Activated naive CD4-positive, alpha-beta T cell treated with Interleukin-2 at 50 U/mL for 16 hours (primary cell): ENCODE measurements around the gene CPSF4L.
"Not testable (repeated sequence)": the region's sequence is repeated elsewhere in the genome, so short reads cannot be mapped to it uniquely, and the experiment has no call there.

Source experiments
- DNase-seq: peaks from one replicate; pipeline ENCODE4 v3.0.0-alpha.2; 2020

CPSF4L gene, protein sequence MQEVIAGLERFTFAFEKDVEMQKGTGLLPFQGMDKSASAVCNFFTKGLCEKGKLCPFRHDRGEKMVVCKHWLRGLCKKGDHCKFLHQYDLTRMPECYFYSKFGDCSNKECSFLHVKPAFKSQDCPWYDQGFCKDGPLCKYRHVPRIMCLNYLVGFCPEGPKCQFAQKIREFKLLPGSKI

DNA sequence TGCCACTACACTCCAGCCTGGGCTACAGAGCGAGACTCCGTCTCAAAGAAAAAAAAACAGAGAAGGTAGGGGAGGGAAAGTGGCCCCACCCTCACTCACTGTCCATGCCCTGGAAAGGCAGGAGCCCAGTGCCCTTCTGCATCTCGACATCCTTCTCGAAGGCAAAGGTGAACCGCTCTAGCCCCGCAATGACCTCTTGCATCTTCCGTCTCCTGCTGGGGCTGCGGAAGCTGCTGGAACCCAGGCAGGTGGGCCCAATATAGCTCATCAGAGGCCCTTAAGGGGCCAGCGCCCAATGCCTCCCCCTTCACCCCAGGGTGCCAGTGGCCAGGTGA is at the start of gene CPSF4L:
Gene CPSF4L (minus strand): TSS at position 264 of the 335 bp plus-strand sequence. CDS start 62 bp downstream, at position 202.
- no peak for DNase-seq

DNA sequence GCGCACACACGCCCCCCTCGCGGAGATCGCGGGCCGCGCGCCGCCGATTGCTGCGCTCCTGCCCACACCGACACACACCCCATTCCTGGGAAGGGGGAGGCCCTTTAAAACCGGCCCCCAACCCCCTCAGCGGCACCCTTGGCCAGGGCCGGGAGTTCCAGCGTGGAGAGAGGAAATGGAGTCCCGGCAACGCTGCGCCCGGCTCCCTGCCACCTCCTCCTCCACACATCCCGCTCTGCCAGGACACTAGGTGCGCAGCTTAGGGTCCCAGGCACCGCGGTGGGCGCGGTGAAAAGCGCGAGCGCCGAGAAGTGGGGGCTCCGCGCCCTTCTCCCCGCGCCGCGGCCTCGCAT is 49.7 kb upstream of the CPSF4L start:
- DNase-seq: no peak

DNA sequence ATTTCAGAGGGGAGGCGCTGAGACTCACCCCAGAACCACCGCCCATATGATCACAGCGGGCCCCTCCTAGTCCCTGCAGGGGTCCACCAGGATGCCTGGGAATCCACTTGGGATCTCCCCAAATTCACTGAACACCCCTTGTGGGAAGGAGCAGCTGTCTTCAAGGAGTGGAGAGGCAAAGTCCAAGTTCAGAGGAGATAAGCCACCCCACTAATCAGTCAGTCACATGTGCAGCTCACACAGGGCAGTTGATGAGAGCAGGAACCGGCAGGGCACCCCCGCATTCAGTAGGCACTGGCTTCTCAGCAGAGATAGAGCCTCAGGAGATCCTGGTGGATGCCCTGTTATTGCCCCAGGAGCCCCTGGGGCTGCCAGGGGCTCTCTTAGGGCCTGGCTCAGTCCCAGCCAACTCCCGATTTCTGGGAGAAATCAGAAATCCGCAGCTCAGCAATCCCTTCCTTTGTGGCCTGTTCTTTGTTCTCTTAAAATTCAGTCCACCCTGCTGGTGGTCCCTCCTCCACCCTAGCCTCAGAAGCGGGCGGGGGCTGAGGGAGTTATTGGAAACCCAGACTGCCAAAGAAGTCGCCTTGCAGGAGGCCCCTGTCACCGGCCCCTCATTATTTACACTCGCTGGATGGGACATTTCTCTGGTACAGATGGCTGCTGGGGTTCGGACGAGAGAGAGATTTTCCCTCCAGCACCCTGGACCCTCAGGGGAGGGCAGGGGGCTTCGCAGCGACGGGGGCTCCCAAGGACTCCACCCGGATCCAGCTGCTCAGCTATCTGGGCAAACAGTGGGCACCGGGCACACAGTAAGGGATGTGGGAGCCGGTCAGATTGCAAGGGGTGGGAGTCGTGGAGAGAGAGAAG is 48.3 kb upstream of the CPSF4L start:
- no peak for DNase-seq

DNA sequence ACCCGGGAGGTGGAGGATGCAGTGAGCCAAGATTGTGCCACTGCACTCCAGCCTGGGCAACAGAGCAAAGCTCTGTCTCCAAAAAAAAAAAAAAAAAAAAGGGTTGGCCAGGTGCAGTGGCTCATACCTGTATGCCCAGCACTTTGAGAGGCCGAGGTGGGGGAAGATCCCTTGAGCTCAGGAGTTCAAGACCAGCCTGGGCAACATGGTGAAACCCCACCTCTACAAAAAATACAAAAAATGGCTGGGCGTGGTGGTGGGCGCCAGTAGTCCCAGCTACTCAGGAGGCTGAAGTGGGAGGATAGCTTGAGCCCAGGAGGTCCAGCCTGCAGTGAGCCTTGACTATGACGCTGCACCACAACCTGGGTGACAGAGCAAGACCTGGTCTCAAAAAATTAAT is 47.3 kb upstream of the CPSF4L start:
- not testable (repeated sequence) for DNase-seq

DNA sequence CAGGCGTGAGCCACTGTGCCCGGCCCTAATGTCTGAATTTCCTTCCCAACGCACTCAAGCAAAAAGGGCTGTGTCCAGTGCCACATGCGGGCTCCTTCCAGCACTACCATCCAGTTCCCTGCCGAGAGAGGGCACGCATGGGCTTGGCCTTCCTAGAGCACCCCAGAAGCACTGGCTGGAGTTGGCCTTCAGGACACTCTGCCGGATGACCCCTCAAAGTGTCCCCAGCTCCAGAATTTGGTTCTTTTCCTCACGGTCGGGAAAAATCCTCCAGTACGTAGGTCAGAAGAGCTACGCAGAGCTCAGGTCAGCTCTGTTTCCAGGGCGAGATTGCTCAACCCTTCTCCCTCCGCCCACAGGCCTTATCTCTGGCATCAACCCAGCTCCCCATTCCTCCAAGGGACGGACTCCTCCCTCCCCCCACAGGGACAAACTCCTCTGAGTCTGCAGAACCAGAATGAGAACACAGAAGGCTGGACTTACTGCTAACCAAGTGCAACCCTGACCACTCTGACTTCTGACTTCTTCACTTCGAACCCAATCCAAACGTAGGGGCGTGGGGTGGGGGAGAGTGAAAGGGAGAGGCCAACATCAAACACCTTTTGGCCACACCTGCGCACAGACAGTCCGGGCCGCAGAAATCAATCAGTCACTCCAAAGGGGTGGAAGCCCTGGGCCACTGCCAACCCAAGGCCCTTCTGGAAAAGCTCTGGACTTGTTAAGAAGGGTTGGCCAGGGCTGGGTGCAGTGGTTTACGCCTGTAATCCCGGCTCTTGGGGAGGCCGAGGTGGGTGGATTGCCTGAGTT is 46.5 kb upstream of the CPSF4L start:
- DNase-seq: no peak

DNA sequence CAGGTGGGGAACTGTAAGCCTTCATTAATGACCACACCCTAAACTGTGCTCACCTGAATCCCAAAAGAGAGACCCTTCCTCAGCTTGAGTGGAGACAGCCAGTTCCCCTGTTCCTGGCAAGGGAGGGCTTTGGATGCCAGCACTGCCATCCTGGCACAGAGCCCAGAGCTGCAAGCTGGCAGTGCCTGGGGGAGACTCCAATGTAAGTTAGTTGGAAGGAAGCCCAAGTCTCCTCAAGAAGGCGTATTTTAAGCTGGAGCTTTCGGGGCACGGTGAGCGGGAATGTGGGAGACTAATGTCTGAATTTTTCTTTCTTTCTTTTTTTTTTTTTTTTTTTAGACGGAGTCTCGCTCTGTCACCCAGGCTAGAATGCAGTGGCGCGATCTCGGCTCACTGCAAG is 45.5 kb upstream of the CPSF4L start:
- no peak for DNase-seq

DNA sequence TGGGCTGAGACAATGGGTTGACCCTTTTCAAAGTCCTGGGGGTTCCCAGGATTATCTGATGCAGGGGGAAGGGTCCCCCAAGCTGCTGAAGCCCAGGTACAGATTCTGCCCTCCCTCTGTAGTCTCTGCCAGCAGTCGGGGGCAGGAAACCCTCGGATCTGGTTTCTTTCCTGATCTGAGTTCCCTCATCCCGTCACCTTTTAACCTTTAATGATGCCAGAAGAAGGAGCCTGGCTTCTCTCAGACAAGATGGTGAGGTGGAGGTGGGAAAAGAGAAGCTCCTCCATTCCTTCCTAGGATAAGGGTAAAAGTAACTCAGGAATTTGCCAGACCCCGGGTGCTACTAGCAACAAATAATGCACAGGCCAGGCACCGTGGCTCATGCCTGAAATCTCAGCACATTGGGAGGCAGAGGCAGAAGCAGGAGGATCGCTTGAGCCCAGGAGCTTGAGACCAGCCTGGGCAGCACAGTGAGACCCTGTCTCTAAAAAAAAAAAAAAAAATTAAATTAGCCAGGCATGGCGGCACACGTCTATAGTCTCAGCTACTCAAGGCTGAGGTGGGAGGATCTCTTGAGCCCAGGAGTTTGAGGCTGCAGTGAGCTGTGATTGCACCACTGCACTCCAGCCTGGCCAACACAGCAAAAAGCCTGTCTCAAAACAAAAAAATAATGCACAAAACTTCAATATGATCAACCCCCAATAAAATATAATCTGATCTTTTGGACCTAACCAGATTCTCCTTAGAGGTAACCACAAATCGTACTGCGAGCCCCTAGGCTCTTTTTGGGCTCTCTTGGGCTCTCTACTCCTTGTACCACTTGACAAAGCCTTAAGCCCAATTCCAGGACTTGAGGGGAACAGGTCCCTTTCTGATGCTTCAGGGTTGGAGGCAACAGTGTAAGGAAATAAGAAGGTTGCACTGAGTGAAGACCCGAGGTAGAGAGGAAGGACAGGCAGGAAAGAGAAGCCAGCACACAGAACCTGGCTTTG is 44.5 kb upstream of the CPSF4L start:
- no peak for DNase-seq

DNA sequence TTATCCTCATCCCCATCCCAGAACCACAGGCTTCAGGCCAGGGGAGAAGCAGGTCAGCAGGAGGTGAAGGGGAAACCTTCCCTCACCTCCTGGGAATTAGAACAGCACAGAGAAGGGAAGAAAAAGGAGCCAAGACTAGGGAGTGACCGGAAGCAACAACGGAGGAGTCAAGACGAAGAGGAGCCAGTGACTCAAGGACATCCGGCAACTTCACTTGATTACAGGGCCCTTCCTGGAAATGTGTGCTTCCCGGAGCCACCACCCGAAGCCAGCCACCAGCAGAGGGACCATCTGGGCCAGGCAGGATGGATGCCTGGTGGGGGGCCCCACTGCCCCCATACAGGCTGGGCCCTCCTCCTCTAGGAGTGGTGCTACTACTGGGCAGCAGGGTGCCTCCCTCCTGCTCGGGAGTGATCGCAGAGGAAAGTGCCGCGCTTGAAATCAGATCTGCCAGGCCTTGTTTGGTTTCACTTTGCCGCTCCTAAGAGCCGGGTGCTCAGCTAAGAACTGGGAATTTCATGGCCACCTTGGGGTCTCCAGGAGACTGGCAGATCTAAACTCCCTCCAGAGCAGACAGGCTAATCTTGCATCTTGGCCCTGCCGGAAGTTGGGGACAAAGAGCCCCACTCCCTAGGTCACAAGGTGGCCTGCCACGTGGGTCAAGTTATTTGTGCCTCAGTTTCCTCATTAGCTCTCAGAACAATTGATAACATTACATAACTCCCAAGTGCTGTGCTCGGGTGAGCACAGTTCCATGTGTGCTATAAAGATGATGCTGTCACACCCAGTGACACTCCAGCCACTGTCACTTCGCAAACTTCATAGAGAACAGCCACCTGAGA is 43.5 kb upstream of the CPSF4L start:
- no peak for DNase-seq

DNA sequence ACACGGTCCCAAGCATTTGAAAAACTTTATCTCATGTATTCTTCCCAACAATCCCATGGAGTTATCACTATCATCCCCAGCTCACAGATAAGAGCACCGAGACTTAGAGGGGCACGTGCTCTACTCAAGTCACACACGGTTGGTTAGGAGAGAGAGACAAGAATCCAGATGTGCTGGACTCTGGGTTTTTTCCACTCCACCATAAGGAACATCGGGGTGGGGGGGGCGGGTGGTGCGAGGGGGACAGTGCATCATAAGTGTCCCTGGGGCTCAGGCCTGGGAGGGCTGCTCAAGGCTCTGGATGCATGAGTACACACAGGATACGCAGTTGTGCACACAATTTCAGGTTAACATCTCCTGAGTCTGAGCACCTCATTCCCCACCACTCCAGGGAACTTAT is 42.8 kb upstream of the CPSF4L start:
- no peak for DNase-seq

DNA sequence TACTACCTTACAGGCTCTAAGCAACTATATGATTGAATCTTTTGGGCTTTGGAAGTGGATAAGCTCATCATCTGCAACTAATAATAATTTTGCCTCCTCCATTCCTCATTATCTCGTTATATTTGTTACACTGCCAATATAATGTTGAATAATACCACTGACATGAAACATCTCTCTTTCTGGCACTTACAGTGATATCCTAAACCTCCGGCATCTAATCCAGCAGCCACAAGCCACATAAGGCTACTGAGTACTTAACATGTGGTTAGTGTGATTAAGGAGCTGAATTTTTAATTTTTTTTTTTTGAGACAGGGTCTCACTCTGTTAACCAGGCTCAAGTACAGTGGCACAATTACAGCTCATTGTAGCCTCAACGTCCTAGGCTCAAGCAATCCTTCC is 40.5 kb upstream of the CPSF4L start:
- DNase-seq: no peak

DNA sequence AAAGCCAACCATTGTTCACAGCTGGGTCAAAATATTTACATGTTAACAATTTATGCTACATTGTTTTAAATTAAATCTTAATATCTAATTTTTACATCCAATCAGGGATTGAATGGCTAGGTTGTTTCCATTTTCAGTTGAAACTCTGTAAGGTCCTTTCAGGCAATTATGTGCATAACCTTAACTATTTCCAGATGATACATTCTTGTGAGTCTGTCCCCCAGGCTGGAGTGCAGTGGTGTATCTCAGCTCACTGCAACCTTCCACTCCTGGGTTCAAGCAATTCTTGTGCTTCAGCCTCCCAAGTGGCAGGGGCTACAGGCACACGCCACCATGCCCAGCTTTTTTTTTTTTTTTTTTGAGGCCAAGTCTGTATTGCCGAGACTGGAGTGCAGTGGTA is 39.7 kb upstream of the CPSF4L start:
- no peak for DNase-seq

DNA sequence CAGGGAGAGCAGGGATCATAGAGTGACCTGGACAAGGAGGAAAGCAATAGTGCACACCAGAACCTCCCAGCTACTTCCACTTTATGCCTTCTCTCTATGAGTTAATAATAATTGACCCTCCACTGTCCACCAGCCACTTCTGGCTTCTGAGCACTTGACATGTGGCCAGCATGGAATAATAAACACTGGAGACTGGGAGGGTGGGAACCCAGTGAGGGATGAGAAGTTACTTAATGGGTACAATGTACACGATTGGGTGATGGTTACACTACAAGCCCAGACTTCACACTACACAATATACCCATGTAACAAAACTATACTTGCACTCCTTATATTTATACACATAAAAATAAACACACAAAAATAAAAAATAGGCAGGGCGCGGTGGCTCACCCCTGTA is 38.7 kb upstream of the CPSF4L start:
- DNase-seq: no peak

DNA sequence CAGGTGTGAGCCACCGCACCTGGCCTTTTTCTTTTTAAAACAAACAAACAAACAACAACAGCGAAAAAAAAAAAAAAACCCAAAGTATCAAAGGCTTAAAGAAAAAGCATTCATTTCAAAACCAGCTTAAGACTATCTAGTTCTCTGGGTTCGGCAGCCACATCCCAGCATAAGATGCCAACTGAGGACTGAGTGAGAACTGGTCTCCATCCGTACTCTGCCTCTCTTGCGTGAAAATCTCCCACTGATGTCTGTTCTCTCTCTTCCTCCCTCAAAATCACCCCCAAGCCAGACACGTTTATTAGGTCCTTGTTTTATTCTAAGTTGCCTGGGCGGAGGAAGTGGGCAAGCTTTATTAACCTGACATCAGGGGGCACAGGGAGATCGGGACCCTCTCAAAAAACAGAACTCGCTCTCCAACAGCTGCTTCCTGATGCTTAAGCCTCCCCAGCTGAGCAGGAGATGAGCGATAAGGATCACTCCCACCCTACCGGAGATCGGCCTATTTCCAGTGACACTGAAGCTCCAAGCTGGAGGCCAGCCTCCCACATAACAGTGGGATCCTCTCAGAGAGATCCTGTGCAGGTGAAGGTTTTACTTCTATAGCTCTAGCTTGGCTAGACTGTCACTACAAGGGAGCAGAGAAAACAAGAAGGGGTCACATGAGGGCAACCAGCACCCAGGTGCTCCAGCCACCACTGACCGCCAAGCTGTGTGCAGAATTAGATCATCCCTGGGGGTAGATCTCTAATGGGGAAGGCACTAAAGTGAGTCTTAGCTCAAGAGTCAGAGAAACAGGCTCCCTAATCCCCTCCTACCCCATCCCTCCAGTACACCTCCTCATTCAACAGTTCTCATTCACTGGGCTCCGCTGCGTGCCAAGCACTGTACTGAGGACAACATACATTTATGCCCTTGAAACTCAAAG is 36.5 kb upstream of the CPSF4L start:
- no peak for DNase-seq

DNA sequence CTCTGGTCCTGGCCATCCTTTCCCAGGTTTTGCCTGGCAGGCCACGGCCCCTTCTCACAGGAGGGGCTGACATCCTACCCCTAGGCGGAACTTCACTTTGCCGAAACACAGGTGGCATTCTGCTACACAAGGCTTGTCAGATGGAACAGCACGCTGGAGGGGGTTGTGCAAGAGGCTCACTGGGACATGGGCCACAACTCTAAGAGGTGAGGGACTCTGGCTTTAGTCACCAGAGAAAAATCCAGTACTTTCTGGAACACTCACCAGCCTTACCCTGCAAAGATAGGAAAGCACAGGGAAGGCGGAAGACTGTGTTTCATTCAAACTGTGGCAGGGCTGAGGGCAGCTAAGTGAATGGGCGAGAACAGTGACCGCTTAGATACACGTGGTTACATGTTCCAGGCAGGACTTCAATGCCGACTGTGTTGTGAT is 31.8 kb upstream of the CPSF4L start:
- no peak for DNase-seq

DNA sequence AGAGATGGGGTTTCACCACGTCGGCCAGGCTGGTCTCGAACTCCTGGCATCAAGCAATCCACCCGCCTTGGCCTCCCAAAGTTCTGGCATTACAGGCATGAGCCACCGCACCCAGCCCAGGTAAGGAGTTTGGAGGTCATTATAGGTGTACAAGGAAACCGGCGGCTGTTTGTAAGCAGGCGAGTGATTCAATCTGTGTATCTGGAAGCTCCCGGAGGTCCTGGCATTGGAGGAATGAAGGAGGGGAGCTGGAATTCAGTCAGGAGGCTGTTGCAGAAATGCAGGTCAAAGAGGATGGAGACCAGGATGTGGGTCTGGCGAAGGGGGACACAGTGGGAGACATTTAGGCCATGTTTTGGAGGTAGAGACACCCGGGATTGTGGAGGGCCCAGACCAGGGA is 31.4 kb upstream of the CPSF4L start:
- no peak for DNase-seq

DNA sequence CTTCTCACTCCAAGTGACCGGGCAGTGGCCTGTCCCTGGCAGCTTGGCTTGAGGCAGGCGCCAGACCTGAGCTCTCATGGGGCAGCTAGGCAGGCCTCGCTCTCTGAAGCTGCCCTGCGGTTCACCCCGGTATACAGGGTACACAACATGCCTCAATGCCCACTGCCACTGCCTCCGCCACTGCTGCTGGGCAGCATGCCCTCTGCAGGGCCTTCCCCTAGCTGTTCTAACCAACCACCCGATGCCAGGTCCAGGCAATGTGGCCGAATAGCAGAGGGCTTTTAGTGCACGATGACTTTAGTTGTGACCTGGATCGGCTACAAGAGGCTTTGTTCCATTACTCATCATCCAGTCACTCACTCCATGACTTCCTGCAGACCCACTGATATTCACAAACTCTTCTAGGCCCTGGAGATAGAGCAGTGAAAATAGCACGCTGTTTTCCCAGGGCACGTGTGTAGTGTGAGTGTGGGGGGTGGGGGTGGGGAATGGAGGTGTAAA is 30.4 kb upstream of the CPSF4L start:
- no peak for DNase-seq

DNA sequence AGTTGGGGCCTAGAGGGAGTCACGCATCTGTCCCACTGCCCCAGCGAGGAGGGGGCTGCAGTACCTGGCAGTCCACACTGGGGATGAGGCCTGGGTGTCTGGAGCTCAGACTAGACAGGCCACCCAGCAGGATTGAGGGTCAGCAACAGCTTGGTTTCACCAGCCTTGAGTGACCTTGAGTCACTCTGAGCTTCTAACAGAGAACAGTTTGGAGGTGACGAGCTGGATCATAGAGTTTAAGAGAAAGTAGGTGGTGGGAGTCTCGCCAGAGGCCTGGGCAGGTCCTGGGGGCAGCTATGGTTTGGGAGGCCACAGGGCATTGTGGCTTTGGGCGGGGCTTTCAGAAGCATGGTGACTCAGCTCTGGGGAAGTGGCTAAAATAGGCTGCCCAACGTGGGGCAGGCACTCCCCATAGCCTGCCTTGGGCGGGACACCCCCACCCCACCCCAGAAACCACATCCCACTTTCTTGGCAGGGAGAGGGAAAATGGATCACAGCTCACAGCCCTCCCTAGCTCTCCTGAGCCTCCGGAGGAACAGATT is 29.7 kb upstream of the CPSF4L start:
- DNase-seq: no peak

DNA sequence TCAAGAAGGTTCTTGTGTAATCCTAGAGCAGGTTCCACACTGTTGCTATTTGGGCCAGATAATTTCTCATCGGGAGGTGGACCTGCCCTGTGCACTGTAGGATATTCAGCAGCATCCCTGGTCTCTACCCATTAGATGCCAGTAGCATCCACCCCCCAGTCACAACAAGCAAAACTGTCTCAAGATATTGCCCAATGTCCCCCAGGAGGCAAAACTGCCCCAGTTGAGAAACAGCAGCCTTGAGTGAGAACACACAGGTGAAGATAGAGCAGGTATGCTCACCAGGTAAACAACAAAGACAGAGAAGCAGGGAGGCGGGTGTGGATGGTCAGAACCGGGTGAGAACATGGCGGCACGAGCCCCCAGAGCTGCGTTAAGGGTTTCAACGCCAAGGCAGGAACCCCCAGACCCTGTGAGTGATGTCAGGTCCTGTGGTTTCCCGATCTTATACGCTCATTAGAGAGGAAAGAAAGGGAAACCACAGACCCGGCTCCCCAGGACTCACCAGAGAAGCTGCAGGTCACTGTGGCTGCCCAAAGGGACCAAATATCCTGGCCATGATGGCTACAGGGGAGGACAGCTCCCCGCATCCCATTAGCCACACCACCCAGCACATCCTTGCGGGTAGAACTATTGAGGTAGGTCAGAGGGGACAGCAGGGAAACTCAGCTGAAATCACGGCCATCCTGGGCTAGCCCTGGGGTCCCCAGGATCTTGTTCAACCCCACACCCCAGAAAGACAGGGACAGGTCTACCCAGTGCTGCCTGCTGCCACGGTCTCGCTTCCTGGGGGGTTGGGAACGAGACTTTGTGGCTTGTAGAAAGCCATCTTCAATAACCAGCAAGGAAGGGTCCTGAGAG is 28.9 kb upstream of the CPSF4L start:
- DNase-seq: no peak
